ENCODE measurements around the gene SF3A1.

- TF ChIP-seq TAF1 (IDR thresholded peaks at IDR 0.05; ENCODE audit: borderline replicate concordance, low read depth, low read length) (no peak), POLR2A (IDR thresholded peaks at IDR 0.05; ENCODE audit: low read depth, low read length) (no peak)
Observed at GRCh38 chr22:30385942-30386341, 29.2 kb upstream of the SF3A1 start.

Data from GM12892 (cell line).